Ovary (tissue), 9 donors: ENCODE measurements around the gene AGAP5. TPM values are rescaled to one million over a fixed set of nuclear protein-coding genes. Genes with fewer than 3 reads are reported as not detected.
"Not testable (repeated sequence)": the region's sequence is repeated elsewhere in the genome, so short reads cannot be mapped to it uniquely, and the experiment has no call there.

Experiments
- DNase-seq, 5 donors: peaks; one replicate each; pipeline ENCODE4 v3.0.0-alpha.2; 2019 to 2020
- H3K27ac ChIP-seq, 2 donors: fragments of 200-600 bp; one replicate each; pipeline versions ENCODE4 v1.5.1 to v1.8.0; 2019 to 2022
- H3K27me3 ChIP-seq: fragments of 200-600 bp; one replicate; pipeline ENCODE4 v1.8.0; 2022
- H3K36me3 ChIP-seq: fragments of 200-600 bp; sonication (generic); one replicate; pipeline ENCODE4 v1.5.1; 2019
- H3K4me1 ChIP-seq: one replicate; pipeline ENCODE4 v1.8.1; 2013; ENCODE audit warnings: mild to moderate bottlenecking, moderate library complexity; ENCODE audit not compliant: insufficient read depth
- H3K4me3 ChIP-seq: fragments of 200-600 bp; sonication (generic); one replicate; pipeline ENCODE4 v1.5.1; 2017
- H3K9me3 ChIP-seq, 2 donors: fragments of 200-600 bp in 1 of 2; sonication (generic) in 1 of 2; one replicate each; pipeline versions ENCODE4 v1.5.1 to v1.8.1; 2013 to 2019; ENCODE audit warnings: mild to moderate bottlenecking in 1 of 2, moderate library complexity in 1 of 2
- CTCF ChIP-seq, 3 donors: fragments of 450-650 bp in 2 of 3; fragments of 200-600 bp in 1 of 3; IDR thresholded peaks; one replicate each; pipeline versions ENCODE4 v1.5.1 to v1.8.0; 2016 to 2022; ENCODE audit warnings: antibody characterized with exemption in 3 of 3, mild to moderate bottlenecking in 1 of 3
- EP300 ChIP-seq: sonication (generic); formaldehyde crosslinking; IDR thresholded peaks from one replicate; pipeline ENCODE4 v1.6.1; 2017; ENCODE audit warnings: antibody characterized with exemption
- POLR2A ChIP-seq: fragments of 450-650 bp; IDR thresholded peaks from one replicate; pipeline ENCODE4 v1.6.1; 2017; ENCODE audit warnings: antibody characterized with exemption, mild to moderate bottlenecking, moderate library complexity
- WGBS, 3 donors: extraction: QIAGEN DNeasy Blood & Tissue Kit in 1 of 3; methylation state at CpG; one replicate each; pipeline versions ENCODE4 v1.1.5 to v1.1.7; 2013 to 2017; 5-methylcytosine and 5-hydroxymethylcytosine counted together
- intact Hi-C, 4 donors: fragments of 100-400 bp; cut with DNase I; formaldehyde crosslinking; loops; one replicate each; pipeline versions ENCODE4 v1.11.0 to v1.15.1; 2022 to 2023
- polyA plus RNA-seq, 2 donors: library from polyadenylated mRNA; stranded (reverse); fragments of 200-250 nt in 1 of 2; fragments of 350-450 nt in 1 of 2; fragmentation: Illumina TruSeq in 1 of 2; extraction: RNeasy Lipid Tissue Mini Kit (QIAGEN cat#74804) in 1 of 2; gene quantifications; one replicate each; pipeline ENCODE4 v1.2.3, GENCODE V29; 2013 to 2014
- total RNA-seq, 7 donors: library from RNA; depleted of rRNA in 2 of 7; stranded (reverse); fragments of >200 nt in 2 of 7; fragmentation: NEBNext Ultra II Directional in 3 of 7; extraction: Animal tissue kit (Norgen Biotek cat#: 25700) in 3 of 7; gene quantifications; one replicate each; pipeline versions ENCODE4 v1.1.0 to v1.2.4, GENCODE V29; 2016 to 2023
- donor health status: DM: no; HTN: no; CAD: no; lungs with moderate emphysema.
- donor health status: DM: no; HTN: no; CAD: no.
- donor health status: Bipolar disorder and iron deficiency.
- donor health status: DM: yes; HTN: yes; CAD: no.
- donor health status: DM: no; HTN: no; CAD: no.
- donor health status: DM: yes; HTN: yes; CAD: no.

AGAP5 gene
- total and polyA plus RNA-seq, 9 donors: 2.0 to 11.1 (median 6.6) TPM

- WGBS, 3 donors: 20 to 32% (median 26%) methylated on average over 6 of the region's 6 CpGs
- no peaks in the 10 kb centered on the region for H3K36me3 ChIP-seq
- no peaks in the 10 kb centered on the region for H3K9me3 ChIP-seq
- no peaks in the 10 kb centered on the region for H3K27me3 ChIP-seq
- peak overlapping the region; percentile 97 for H3K4me3 ChIP-seq
- no peak for DNase-seq
- TF ChIP-seq CTCF (IDR thresholded peaks at IDR 0.05) (no peak), EP300 (no peak), POLR2A (no peak)
- H3K27ac ChIP-seq: peak overlapping the region; percentile 73 to 81
- peaks cover 4% of the 10 kb centered on the region for H3K4me1 ChIP-seq
- intact Hi-C loops: no loop called here
Observed at GRCh38 chr10:73743327-73743904, 45.5 kb upstream of the AGAP5 start.

DNA sequence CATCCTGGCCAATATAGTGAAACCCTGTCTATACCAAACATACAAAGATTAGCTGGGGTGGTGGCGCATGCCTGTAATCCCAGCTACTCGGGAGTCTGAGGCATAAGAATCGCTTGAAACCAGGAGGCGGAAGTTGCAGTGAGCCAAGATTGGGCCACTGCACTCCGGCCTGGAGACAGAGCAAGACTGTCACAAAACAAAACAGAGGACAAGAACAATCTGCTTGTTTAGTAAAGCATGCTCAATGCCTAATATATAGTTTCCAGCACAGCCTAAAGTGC is 44.5 kb upstream of the AGAP5 start:
- no peaks in the 10 kb centered on the region for H3K27me3 ChIP-seq
- H3K36me3 ChIP-seq: no peaks in the 10 kb centered on the region
- no peak overlapping the region for H3K27ac ChIP-seq
- DNase-seq: no peak
- H3K4me3 ChIP-seq: no peak overlapping the region
- no peaks in the 10 kb centered on the region for H3K9me3 ChIP-seq
- intact Hi-C loops: no loop called here
- H3K4me1 ChIP-seq: peaks cover 4% of the 10 kb centered on the region
- TF ChIP-seq CTCF (IDR thresholded peaks at IDR 0.05) (no peak), EP300 (no peak), POLR2A (no peak)
- WGBS, 3 donors: 89 to 94% (median 91%) methylated on average over 5 of the region's 5 CpGs

DNA sequence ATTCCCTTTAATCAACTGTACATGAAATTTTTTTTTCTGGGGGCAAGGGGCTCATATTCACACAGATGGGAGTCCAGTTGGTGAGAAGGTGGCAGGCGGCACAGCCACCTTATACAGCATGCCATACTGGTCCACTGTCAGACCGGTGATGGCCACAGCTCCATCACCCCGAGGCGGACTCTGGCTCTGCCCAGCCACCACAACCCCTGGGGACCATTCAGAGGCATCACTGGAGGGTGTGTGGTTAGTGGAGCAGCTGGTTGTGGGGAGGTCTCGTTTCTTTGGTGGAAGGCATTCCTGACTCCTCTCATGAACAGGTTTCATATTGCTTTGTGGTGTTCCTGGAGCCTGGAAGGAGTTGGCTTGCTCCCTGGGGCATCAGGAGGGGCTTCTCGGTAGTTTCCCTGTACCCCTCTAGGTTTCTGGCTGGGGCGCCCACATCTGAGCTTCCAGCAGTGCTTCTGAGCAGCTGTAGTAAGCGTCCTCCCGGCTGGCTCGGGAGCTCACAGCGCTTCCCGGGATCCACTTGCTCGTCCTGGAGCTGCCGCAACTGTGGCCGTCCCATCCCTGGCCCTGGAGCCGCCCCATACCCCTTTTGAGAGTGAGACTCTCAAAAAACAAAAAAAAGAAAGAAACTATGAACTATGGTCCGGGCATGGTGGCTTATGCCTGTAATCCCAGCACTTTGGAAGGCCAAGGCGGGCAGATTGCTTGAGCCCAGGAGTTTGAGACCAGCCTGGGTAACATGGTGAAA is 42.8 kb upstream of the AGAP5 start:
- intact Hi-C loops, DNase-seq, H3K36me3 ChIP-seq, H3K27ac ChIP-seq, H3K27me3 ChIP-seq, H3K4me1 ChIP-seq, H3K4me3 ChIP-seq, H3K9me3 ChIP-seq: not testable (repeated sequence)
- WGBS, 3 donors: 91 to 94% (median 93%) methylated on average over 18 of the region's 18 CpGs

DNA sequence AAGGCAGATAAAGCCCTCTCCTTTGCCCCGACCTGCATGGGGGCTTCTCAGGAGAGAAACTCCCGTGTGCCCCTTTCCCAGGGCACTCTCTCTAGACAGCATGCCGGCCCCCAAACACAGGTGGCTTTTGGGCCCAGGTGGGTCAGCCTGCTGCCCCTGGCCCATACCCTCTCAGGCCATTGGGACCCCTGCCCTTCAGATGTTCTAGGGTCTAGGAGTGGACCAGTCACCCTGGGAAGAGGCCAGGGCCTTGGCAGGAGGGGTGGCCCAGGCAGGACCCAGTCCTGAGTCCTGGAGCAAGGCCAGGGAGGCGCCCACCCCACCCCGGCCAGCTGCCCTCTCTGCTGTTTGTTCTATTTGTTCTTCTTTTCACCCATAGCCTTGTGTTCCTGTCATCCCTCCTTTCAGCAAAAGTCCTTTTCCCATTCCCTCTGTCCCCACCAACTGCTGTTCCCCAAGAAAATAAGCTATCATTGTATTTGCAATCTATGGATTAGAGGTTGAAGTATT is 36.9 kb upstream of the AGAP5 start:
- peak in 1 of 5 donors; percentile 30 for DNase-seq
- TF ChIP-seq EP300 (no peak), CTCF (IDR thresholded peaks at IDR 0.05) (no peak), POLR2A (no peak)
- Histone ChIP-seq H3K9me3 (no peaks in the 10 kb centered on the region), H3K4me1 (peaks cover 7% of the 10 kb centered on the region), H3K36me3 (no peaks in the 10 kb centered on the region), H3K27me3 (no peaks in the 10 kb centered on the region), H3K27ac (no peak overlapping the region), H3K4me3 (no peak overlapping the region)
- 74 to 87% (median 76%) methylated on average over 5 of the region's 5 CpGs for WGBS, 3 donors
- intact Hi-C loops: no loop called here
